HUDEP-2 (cell line): Measurements from ENCODE around the gene PBRM1.

ENCODE experiments used
- DNase-seq, 76 experiments: peaks; one replicate each; lab custom pipeline; 2025; ENCODE audit not compliant: unreplicated experiment in 76 of 76; lab: John Stamatoyannopoulos, UW

The PBRM1 gene

GRCh38 chr3:52516509-52517195 is 169.1 kb downstream of the PBRM1 start:
- no peak for DNase-seq

DNA sequence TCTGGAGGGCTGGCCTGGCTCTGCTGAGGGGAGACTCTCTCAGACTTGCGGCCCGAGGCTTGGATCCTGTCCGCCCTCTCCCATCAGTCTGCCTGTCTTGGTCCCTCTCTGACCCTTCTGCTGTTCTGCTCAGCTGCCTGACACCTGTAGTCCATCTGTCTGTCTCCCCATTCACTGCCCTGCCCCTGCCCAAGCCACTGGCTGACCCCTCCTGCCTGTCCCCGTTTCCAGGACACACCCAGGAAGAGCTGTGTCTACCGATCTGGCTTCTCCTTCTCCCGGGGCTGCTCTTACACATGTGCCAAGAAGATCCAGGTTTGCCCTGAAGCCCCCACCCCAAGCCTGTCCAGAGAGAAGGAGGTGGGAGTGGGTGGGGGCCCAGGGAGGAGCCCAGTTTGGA is 170.5 kb downstream of the PBRM1 start:
- no peak for DNase-seq

DNA sequence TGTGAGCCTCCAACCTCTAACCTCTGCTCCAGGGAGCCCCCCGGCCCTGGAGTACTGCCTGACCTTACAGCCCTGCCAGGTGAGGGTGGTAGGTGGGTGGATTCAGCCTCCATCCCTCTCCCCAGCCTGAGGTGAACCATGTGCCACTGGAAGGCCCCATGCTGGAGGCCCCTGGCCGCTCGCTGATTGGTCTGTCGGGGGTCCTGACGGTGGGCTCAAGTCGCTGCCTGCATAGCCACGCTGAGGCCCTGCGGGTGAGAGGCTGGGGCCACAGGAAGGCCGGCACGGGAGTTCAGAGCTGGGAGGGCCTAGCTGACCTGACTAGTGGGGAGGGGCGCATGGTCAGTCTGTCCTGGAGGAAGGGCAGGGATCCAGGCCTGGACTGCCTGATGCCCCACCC is 171.1 kb downstream of the PBRM1 start:
- no peak for DNase-seq

- no peak for DNase-seq
Observed at GRCh38 chr3:52513281-52513680, 172.4 kb downstream of the PBRM1 start.

DNA sequence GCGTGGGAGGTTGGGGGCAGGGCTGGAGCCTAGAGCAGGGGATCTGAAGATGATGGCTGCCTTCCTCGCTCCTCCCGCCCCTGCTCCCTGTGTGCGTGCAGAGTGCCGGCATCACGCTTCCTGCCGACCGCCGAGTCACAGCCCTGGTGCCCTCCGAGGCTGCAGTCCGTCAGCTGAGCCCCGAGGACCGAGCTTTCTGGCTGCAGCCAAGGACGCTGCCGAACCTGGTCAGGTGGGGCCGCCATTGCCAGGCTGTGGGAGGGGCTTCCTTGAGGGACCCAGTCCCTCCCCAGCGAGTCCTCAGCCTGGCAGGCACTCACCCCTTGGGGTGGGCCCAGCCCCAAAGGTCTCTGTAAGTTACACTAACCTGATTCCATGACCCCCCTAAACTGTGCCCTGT is 173.0 kb downstream of the PBRM1 start:
- DNase-seq = no peak

- no peak for DNase-seq
Observed at GRCh38 chr3:52512105-52512504, 173.6 kb downstream of the PBRM1 start.

DNA sequence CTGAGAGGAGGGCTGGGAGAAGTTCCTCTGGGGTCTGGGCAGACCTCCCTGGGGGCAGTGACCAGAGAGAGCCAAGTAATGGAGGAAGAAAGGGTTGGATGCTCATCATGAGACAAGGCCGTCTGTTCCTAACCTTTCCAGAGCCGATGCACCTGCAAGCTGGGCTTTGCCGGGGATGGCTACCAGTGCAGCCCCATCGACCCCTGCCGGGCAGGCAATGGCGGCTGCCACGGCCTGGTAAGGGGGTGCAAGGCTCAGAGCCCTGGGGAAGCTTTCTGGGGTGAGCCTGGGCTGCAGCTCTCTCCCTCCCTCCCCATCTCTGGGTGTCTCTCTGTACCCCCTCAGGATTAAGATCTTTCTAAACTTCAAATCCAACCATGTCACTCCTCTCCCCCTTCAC is 174.2 kb downstream of the PBRM1 start:
- DNase-seq = no peak

DNA sequence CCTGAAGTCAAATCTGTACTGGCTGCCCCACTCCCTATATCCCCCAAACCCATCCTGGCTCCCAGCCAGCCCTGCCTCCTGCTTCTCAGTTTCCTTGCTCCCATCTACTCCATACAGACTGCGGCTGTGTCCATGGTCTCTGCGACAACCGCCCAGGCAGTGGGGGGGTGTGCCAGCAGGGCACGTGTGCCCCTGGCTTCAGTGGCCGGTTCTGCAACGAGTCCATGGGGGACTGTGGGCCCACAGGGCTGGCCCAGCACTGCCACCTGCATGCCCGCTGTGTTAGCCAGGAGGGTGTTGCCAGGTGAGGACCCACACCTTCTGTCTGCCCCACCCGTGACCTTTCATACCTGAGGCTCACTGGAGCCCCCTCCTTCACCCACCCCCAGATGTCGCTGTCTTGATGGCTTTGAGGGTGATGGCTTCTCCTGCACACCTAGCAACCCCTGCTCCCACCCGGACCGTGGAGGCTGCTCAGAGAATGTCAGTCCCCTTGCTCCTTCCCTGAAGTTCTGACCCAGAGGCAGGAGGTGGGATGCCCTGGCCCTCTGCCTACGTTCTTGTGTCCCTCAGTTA is 175.9 kb downstream of the PBRM1 start:
- no peak for DNase-seq

- DNase-seq = no peak
Observed at GRCh38 chr3:52507359-52507758, 178.4 kb downstream of the PBRM1 start.

GRCh38 chr3:52506266-52506966 is 179.3 kb downstream of the PBRM1 start:
- no peak for DNase-seq

DNA sequence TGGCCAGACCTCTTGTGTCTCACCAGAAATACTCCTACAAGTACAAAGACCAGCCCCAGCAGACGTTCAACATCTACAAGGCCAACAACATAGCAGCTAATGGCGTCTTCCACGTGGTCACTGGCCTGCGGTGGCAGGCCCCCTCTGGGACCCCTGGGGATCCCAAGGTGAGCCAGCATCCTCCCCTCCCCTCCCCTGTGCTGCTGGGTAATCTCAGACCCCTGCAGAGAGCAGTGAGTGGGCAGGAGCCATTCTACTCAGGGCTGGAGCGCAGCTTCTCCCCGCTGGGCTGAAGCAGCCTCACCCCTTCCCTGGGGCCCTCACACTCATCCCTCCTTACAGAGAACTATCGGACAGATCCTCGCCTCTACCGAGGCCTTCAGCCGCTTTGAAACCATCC is 180.7 kb downstream of the PBRM1 start:
- DNase-seq = no peak

DNA sequence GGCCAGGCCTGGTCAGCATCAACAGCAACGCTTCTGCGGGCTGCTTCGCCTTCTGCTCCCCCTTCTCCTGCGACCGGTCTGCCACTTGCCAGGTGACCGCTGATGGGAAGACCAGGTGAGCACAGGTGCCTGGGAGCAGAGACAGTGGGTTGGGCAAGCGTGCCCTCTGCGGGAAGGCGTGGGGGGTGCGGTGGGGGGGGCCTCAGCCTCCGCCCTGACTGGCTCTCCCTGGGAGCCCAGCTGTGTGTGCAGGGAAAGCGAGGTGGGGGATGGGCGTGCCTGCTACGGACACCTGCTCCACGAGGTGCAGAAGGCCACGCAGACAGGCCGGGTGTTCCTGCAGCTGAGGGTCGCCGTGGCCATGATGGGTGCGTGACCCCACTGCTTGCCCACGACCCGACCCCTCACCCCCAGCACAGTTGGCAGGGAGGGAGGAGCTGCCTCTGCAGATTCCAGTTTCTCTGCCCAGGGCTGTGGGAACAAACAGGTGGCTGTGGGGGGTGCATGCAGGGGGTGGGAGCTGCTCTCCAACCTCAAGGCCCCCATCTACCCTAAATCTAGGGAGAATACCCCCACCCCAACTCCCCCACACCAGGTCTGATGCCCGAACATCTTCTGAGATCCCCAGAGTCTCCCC is 181.8 kb downstream of the PBRM1 start:
- no peak for DNase-seq

DNA sequence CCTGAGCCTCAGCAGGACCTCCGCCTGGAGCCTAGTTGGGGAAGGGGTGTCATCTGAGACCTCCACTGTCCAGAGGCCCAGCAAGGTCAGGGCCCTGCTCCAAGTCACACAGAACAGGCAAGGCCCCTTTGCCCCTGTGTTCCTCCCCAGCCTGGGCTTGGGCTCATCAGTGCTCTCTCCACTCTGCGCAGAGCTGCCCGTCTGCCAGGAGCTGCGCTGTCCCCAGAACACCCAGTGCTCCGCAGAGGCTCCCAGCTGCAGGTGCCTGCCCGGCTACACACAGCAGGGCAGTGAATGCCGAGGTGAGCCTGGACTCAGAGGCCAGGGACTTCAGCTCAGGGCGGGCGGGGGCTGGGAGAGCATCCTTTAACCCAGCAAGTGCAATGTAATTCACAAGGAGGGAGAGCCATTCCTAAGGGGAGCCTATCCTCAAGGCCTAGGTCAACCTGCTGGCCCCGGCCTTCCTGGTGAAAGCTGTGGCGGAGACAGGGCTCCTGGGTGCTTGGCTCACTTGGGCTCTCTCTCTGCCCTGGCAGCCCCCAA is 182.8 kb downstream of the PBRM1 start:
- no peak for DNase-seq

- no peak for DNase-seq
Observed at GRCh38 chr3:52502001-52502400, 183.7 kb downstream of the PBRM1 start.

GRCh38 chr3:52501046-52501445 is 184.7 kb downstream of the PBRM1 start:
- DNase-seq = no peak

DNA sequence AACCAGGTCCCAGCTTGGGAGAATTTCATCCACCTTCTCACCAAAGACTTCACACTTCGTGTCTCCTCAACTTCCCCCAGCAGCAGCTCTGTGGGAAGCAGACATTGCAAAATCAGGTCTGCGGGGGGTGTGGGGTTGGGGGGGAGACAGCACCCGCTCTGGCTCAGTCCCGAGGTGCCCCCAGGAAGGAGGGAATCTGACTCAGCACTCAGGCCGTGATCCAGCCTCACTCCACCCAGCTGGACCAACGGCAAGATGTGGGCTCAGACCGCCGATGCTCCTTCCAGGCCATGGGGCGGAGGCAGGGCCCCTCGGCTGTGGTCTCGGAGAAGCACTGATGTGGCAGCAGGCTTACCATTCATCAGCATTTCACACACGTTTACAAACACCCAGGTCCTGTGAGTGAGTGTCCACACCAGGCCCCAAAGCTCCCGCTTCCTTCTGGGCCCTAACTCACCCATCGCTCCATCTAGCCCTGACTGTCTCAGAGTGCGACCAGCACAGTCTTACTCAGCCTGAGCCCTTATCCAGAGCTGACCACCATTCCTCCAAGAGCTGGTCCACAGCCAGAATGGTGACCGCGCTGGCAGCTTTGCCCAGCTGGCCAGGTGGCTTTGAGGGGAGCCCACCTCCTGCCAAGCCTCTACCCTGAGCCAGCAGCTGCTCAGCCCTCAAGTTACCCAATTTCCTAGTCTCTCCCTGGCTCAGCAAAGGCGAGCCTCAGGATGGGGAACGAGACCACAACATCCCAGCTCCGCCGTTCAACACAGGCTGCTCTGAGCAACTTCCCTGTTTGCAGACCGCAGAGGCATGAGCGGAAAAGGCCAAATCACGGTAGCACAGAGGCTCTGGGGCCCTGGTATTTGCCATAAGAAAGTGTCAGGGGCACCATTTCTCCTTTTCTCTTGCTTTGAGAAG is 187.3 kb downstream of the PBRM1 start:
- no peak for DNase-seq

- DNase-seq = no peak
Observed at GRCh38 chr3:52495777-52496602, 189.7 kb downstream of the PBRM1 start.
